ENCODE measurements around the gene VWA5A.

- no peak for TF ChIP-seq CTCF (IDR thresholded peaks at IDR 0.05)
- no peak for TF ChIP-seq POLR2AphosphoS5 (IDR thresholded peaks at IDR 0.05)
- no peak for TF ChIP-seq POLR2A (IDR thresholded peaks at IDR 0.05)
- TF ChIP-seq EP300 (IDR thresholded peaks at IDR 0.05) = no peak
These were observed 38.6 kb downstream of the VWA5A start for GRCh38 chr11:124153821-124154220.

Measured in upper lobe of left lung (tissue), 4 donors.